Epithelial cell of esophagus (primary cell): ENCODE results near the gene ISCU.

Experiments used
- DNase-seq: peaks from one replicate; pipeline ENCODE4 v3.0.0; 2010; ENCODE audit warnings: low read depth
- H3K4me3 ChIP-seq: 2 replicates; pipeline ENCODE4 v1.5.1; 2011; ENCODE audit warnings: mild to moderate bottlenecking, low read length, control low read depth
- CTCF ChIP-seq: IDR thresholded peaks from 2 replicates; pipeline ENCODE4 v1.5.1; 2011; ENCODE audit warnings: low read depth, mild to moderate bottlenecking, low read length, control low read depth, inconsistent platforms; ENCODE audit not compliant: insufficient read depth; ENCODE audit errors: missing control alignments

The ISCU gene

DNA sequence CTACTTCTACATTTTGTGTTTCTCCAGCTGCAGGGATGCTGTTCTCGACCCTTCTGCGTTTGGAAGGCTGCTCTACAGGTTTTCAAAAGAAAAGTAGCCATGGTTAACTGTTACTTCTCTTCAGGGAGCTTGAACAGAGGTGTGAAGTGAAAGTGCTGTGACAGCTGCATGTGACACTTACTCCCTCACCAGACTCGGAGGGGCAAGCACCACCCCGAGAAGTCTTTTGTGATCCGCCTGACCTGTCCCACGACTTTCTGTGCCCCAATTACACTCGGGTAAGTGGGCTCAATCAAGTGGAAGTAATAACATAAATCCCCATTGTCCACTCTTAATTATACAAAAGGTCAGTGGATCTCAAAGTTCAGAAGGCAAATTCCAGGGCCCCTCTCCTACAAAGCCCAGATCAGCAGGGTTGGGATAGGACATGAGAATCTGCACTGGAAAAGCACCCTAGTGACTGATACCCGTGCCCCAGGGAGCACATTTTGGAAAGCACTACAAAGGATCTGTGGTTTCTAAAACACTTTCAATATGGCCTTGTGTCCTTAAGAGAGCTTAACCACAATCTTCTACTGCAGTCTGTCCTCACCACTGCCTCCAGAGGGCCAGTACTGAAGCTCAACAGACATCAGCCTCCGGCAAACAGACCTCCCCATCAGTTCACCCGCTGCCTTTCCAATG lies 35.8 kb upstream of the ISCU start:
- no peak for DNase-seq
- H3K4me3 ChIP-seq = no peak overlapping the region
- TF ChIP-seq CTCF = no peak

GRCh38 chr12:108527166-108527496 lies 35.3 kb upstream of the ISCU start:
- TF ChIP-seq CTCF = no peak
- no peak overlapping the region for H3K4me3 ChIP-seq

DNA sequence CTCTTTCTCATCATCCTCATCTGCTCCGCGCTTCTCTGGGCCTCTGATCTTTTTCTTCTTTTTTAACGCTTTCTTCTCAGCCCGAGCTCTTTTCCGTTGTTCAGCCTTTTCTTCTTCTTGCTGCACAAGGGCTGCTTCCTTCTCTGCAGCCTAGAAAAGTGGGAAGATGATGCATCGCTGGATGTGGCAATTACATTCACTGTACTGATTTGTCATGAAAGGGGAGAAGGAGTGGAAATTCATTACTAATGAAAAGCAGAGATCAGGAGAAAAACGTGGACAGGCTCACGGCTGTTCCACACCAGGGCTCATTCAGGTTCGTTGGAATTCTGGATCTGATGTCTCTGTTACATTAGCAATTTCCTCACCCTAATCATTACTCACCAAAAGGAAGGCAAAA lies 32.2 kb upstream of the ISCU start:
- no peak for TF ChIP-seq CTCF
- no peak overlapping the region for H3K4me3 ChIP-seq
- DNase-seq = no peak

More at GRCh38 chr12:108527166-108527496, 35.3 kb upstream of the ISCU start:
- DNase-seq = no peak

DNA sequence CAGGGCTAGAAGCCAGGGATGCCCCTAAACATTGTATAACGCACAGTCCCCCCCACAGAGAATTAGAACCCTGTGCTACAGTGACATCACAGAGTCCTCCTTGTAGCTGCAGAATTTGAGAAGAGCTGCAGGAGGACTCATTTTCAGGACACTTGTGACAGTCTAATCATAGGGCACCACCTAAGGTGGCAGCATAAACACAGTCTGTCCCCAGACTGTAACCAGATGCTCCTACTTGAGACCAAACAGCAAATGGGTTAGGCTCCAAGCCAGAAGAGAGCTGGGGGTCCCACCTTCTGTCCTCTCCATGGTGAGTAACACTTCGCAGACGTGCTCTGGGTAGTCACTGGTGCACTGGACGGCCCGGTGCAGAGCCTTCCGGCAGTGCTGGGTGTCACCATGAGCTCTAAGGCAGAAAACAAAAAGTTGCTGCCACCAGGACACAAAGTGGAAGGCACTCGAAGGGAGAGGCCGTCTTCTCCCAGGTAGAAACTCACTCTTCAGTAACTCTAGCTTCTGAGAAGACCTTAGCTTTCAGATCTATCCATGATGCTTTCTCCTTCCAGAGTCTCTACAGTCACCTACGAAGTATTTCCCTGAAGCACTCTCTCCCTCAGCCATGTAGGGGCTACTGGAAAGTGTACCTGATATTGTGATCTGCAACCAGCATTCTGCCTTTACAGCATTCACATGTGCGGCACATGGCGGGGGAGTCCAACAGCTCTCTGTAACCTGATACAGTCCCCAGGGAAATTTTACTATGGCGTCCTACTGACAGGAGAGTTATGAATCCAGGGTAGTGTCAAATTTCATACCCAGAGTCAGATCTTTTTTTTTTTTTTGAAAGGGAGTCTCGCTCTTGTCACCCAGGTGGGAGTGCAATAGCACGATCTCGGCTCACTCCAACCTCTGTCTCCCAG lies 30.2 kb upstream of the ISCU start:
- TF ChIP-seq CTCF = no peak
- no peak overlapping the region for H3K4me3 ChIP-seq
- DNase-seq = no peak

- no peak for TF ChIP-seq CTCF
- DNase-seq = no peak
These were observed 24.2 kb upstream of the ISCU start for GRCh38 chr12:108538146-108538545.

DNA sequence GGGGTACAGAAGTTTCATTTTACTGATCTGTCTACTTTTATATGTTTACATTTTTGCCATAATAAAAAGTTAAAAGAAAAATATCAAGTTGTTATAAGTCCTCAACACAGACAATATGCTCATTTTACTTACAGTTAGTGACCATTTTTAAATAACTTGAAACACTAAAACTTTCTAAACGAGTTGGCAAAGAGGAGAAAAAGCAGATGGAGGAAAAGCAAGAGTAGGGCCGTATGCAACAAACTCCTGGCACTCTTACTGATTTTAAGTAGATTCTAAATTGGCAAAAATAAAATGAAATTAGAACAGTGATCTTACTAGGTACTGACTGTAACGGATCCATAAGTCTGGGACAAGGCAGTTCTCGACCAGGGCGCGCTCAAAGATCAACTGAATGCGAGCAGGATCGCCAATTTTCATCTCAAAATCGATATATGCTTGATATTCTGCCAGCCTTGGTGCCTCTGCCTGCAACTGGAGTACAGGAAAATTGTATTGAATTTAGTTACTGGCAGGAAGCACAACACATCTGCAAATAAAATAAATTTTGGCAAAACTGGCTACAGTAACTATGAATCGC lies 23.7 kb upstream of the ISCU start:
- DNase-seq = no peak
- no peak for TF ChIP-seq CTCF
- no peak overlapping the region for H3K4me3 ChIP-seq

More at GRCh38 chr12:108538146-108538545, 24.2 kb upstream of the ISCU start:
- H3K4me3 ChIP-seq = no peak overlapping the region
